Gastroesophageal sphincter (tissue), 4 donors: Measurements from ENCODE around the gene UBE2H. TPM values are rescaled to one million over a fixed set of nuclear protein-coding genes. Genes with fewer than 3 reads are reported as not detected.

ENCODE experiments used
- ATAC-seq: fragments of 150-250 bp; one replicate; pipeline ENCODE4 v1.9.1; 2016; ENCODE audit warnings: mild to moderate bottlenecking, moderate library complexity
- H3K27ac ChIP-seq, 4 donors: fragments of 200-600 bp; sonication (generic) in 3 of 4; 1 replicate in 3 of 4; 2 replicates in 1 of 4; pipeline ENCODE4 v1.5.1; 2016 to 2019
- H3K27me3 ChIP-seq: fragments of 200-600 bp; sonication (generic); one replicate; pipeline ENCODE4 v1.5.1; 2019
- H3K36me3 ChIP-seq, 2 donors: fragments of 200-600 bp; sonication (generic); one replicate each; pipeline ENCODE4 v1.5.1; 2019; ENCODE audit warnings: control low read depth in 1 of 2
- H3K4me1 ChIP-seq, 3 donors: fragments of 200-600 bp; sonication (generic); 1 replicate in 2 of 3; 2 replicates in 1 of 3; pipeline ENCODE4 v1.5.1; 2016 to 2019; ENCODE audit warnings: control low read depth in 2 of 3
- H3K4me3 ChIP-seq, 2 donors: fragments of 200-600 bp; sonication (generic); one replicate each; pipeline ENCODE4 v1.5.1; 2019; ENCODE audit warnings: mild to moderate bottlenecking in 1 of 2, moderate library complexity in 1 of 2
- H3K9me3 ChIP-seq, 3 donors: fragments of 200-600 bp; sonication (generic); one replicate each; pipeline ENCODE4 v1.5.1; 2017 to 2019; ENCODE audit warnings: control low read depth in 2 of 3
- EP300 ChIP-seq: sonication (generic); formaldehyde crosslinking; IDR thresholded peaks from one replicate; pipeline ENCODE4 v1.6.1; 2017; ENCODE audit warnings: antibody characterized with exemption, mild to moderate bottlenecking
- POLR2A ChIP-seq, 2 donors: fragments of 450-650 bp; IDR thresholded peaks; one replicate each; pipeline ENCODE4 v1.6.1; 2017; ENCODE audit warnings: antibody characterized with exemption in 2 of 2, mild to moderate bottlenecking in 2 of 2, moderate library complexity in 1 of 2
- POLR2AphosphoS5 ChIP-seq: sonication (generic); formaldehyde crosslinking; IDR thresholded peaks from one replicate; pipeline ENCODE4 v1.6.1; 2017; ENCODE audit warnings: antibody characterized with exemption
- WGBS, 2 donors: methylation state at CpG; one replicate each; pipeline ENCODE4 v1.1.5; 2018; ENCODE audit warnings: low coverage in 1 of 2; 5-methylcytosine and 5-hydroxymethylcytosine counted together
- total RNA-seq, 4 donors: library from RNA; depleted of rRNA; stranded (reverse); fragments of >200 nt; gene quantifications; one replicate each; pipeline ENCODE4 v1.1.0, GENCODE V29; 2016
- TF ChIP-seq, protein P1 (sequence below), 4 experiments: fragments of 200-600 bp in 2 of 4; fragments of 450-650 bp in 2 of 4; sonication (generic) in 1 of 4; IDR thresholded peaks; one replicate each; pipeline ENCODE4 v1.5.1; 2017 to 2019; ENCODE audit warnings: antibody characterized with exemption in 4 of 4, mild to moderate bottlenecking in 2 of 4, moderate library complexity in 2 of 4

Gene UBE2H
- 10 to 100 TPM; 80.2 to 96.2 (median 85.0) TPM for total RNA-seq

DNA sequence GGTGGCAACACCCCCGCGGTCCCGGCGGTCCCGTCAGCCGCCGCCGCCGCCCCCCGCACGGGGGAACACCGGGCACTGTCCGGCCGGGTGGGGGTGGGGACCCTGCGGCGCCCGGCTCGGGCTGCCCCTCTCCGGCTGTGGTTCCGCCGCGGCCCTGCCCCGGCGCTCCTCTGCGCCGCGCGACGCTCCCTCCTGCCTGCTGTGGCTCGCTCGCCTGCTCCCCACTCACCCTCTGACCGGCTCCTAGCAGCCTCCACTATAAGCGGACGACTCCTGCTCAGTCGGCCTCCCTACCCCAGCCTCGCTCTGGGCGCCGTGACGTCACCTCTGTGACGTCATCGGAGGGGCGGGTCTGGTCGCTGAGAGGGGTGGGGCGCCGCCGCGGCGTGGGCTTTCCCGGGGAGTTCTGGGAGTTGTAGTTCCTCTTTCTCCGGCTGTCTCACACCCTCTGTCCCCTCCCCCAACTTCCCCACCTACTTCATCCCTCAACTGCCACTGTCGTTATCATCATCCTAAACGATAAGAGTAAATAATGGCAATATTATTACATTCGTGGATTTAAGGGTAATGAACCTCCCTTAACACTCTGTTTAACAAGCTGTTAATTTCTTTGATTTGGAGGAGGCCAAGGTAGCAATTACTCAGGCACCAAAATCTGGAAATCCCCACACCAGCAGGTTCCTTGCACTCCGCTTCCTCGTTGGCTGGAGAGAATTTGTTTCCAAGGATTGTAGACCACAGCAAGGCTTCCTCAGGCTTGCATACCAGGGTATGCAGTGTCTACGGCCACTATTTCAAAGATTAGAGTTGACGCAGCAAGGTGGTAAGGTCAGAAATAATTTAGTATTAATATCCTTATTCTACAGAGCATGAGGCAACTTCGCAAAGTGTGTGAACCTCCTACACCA lies at the start of gene UBE2H:
TSS of gene UBE2H (minus strand) at position 308 of the 908 bp plus-strand sequence. CDS start 405 bp downstream, outside the sequence.
- no peaks in the 10 kb centered on the region for H3K36me3 ChIP-seq
- ATAC-seq = peak; percentile 89
- peak within 1 kb of the TSS; percentile 90 to 100 (median 98) for H3K27ac ChIP-seq
- 20 to 21% methylated on average over 2 to 14 of the region's 58 CpGs for WGBS, 2 donors
- H3K9me3 ChIP-seq = no peaks in the 10 kb centered on the region
- H3K4me3 ChIP-seq = peak within 1 kb of the TSS; percentile 77 to 98
- H3K4me1 ChIP-seq = peaks cover 0 to 29% (median 12%) of the 10 kb centered on the region in 3 donors
- TF ChIP-seq, protein P1, sequence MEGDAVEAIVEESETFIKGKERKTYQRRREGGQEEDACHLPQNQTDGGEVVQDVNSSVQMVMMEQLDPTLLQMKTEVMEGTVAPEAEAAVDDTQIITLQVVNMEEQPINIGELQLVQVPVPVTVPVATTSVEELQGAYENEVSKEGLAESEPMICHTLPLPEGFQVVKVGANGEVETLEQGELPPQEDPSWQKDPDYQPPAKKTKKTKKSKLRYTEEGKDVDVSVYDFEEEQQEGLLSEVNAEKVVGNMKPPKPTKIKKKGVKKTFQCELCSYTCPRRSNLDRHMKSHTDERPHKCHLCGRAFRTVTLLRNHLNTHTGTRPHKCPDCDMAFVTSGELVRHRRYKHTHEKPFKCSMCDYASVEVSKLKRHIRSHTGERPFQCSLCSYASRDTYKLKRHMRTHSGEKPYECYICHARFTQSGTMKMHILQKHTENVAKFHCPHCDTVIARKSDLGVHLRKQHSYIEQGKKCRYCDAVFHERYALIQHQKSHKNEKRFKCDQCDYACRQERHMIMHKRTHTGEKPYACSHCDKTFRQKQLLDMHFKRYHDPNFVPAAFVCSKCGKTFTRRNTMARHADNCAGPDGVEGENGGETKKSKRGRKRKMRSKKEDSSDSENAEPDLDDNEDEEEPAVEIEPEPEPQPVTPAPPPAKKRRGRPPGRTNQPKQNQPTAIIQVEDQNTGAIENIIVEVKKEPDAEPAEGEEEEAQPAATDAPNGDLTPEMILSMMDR (IDR thresholded peaks at IDR 0.05) = peak in 1 of 4 experiments; percentile 12
- no peak for TF ChIP-seq EP300
- peak; percentile 88 to 92 for TF ChIP-seq POLR2A (IDR thresholded peaks at IDR 0.05)
- peak; percentile 97 for TF ChIP-seq POLR2AphosphoS5
- no peaks in the 10 kb centered on the region for H3K27me3 ChIP-seq

- TF ChIP-seq, protein P1 (IDR thresholded peaks at IDR 0.05) = no peak
- TF ChIP-seq POLR2A (IDR thresholded peaks at IDR 0.05) (no peak), POLR2AphosphoS5 (no peak), EP300 (no peak)
- no peak for ATAC-seq
Measured at GRCh38 chr7:129998446-129998845, 45.7 kb upstream of the UBE2H start.

GRCh38 chr7:129997285-129997684 lies 44.5 kb upstream of the UBE2H start:
- WGBS, 2 donors = 58 to 75% methylated on average over 4 to 5 of the region's 5 CpGs
- TF ChIP-seq, protein P1 (IDR thresholded peaks at IDR 0.05) = no peak
- TF ChIP-seq POLR2A (IDR thresholded peaks at IDR 0.05) (no peak), EP300 (no peak), POLR2AphosphoS5 (no peak)

More at GRCh38 chr7:129998446-129998845, 45.7 kb upstream of the UBE2H start:
- Histone ChIP-seq H3K36me3 (no peaks in the 10 kb centered on the region), H3K27ac (no peak overlapping the region), H3K9me3 (no peaks in the 10 kb centered on the region), H3K4me3 (no peak overlapping the region), H3K27me3 (no peaks in the 10 kb centered on the region), H3K4me1 (no peaks in the 10 kb centered on the region)
- 70 to 86% methylated on average over 2 to 4 of the region's 5 CpGs for WGBS, 2 donors

GRCh38 chr7:129993275-129993674 lies 40.5 kb upstream of the UBE2H start:
- H3K27me3 ChIP-seq = no peaks in the 10 kb centered on the region
- WGBS, 2 donors = 77 to 82% methylated on average over 7 to 8 of the region's 8 CpGs
- no peak overlapping the region for H3K4me3 ChIP-seq
- no peaks in the 10 kb centered on the region for H3K9me3 ChIP-seq
- no peaks in the 10 kb centered on the region for H3K36me3 ChIP-seq
- H3K27ac ChIP-seq = no peak overlapping the region
- peaks cover 0 to 9% (median 0%) of the 10 kb centered on the region in 3 donors for H3K4me1 ChIP-seq
- no peak for ATAC-seq
- TF ChIP-seq POLR2AphosphoS5 (no peak), POLR2A (IDR thresholded peaks at IDR 0.05) (no peak), EP300 (no peak)
- TF ChIP-seq, protein P1 (IDR thresholded peaks at IDR 0.05) = no peak

More at GRCh38 chr7:129997285-129997684, 44.5 kb upstream of the UBE2H start:
- Histone ChIP-seq H3K27ac (no peak overlapping the region), H3K4me1 (no peaks in the 10 kb centered on the region), H3K9me3 (no peaks in the 10 kb centered on the region), H3K36me3 (no peaks in the 10 kb centered on the region), H3K27me3 (no peaks in the 10 kb centered on the region), H3K4me3 (no peak overlapping the region)
- ATAC-seq = no peak
